MCF 10A (cell line): ENCODE results near the gene TLCD3B. TPM values are rescaled to one million over a fixed set of nuclear protein-coding genes. Genes with fewer than 3 reads are reported as not detected.

Experiments
- Bru-seq: library from RNA; stranded (reverse); fragments of 400-500 nt; gene quantifications from one replicate; lab custom pipeline; 2021; lab: Mats Ljungman, UMichigan
- BruChase-seq, 2 experiments: library from RNA; stranded (reverse); fragments of 400-500 nt; gene quantifications; one replicate each; lab custom pipeline; 2021; lab: Mats Ljungman, UMichigan
- BruUV-seq: library from RNA; stranded (reverse); fragments of 400-500 nt; replicated peaks from 2 replicates; lab custom pipeline; 2021; lab: Mats Ljungman, UMichigan
- CTCF ChIA-PET: fragments of 300-600 bp; sonication (Branson Sonifier 250); formaldehyde crosslinking; extraction: SDS; loops from one replicate; lab custom pipeline; 2021; ENCODE audit warnings: antibody characterized with exemption, inconsistent platforms; lab: Yijun Ruan, JAX
- POLR2A ChIA-PET: fragments of 300-600, 350-650 bp; sonication (Branson Sonifier 250); formaldehyde crosslinking; extraction: SDS; loops from one replicate; lab custom pipeline; 2020; ENCODE audit warnings: antibody characterized with exemption, inconsistent platforms; lab: Yijun Ruan, JAX
- DNase-seq: peaks from one replicate; pipeline ENCODE4 v3.0.0-alpha.2; 2018; ENCODE audit not compliant: unreplicated experiment
- H3K27ac Mint-ChIP-seq: one replicate; pipeline ENCODE4 v1.8.0; 2022; ENCODE audit warnings: mild to moderate bottlenecking, low read depth, mixed read lengths; ENCODE audit not compliant: unreplicated experiment
- H3K27me3 Mint-ChIP-seq: one replicate; pipeline ENCODE4 v1.8.0; 2022; ENCODE audit warnings: mixed read lengths; ENCODE audit not compliant: insufficient read depth, unreplicated experiment
- H3K36me3 Mint-ChIP-seq: one replicate; pipeline ENCODE4 v1.8.0; 2022; ENCODE audit warnings: mild to moderate bottlenecking, moderate library complexity, mixed read lengths; ENCODE audit not compliant: insufficient read depth, unreplicated experiment
- H3K4me1 Mint-ChIP-seq: one replicate; pipeline ENCODE4 v1.8.0; 2022; ENCODE audit warnings: mixed read lengths; ENCODE audit not compliant: insufficient read depth, unreplicated experiment
- H3K4me3 Mint-ChIP-seq: one replicate; pipeline ENCODE4 v1.8.0; 2022; ENCODE audit warnings: mild to moderate bottlenecking, moderate library complexity, mixed read lengths; ENCODE audit not compliant: unreplicated experiment
- H3K9me3 Mint-ChIP-seq: one replicate; pipeline ENCODE4 v1.8.0; 2022; ENCODE audit warnings: mixed read lengths; ENCODE audit not compliant: unreplicated experiment
- CTCF ChIP-seq: fragments of 200-600 bp; IDR thresholded peaks from one replicate; pipeline ENCODE4 v1.8.0; 2022; ENCODE audit warnings: antibody characterized with exemption, mild to moderate bottlenecking; ENCODE audit not compliant: unreplicated experiment
- intact Hi-C: fragments of 100-400 bp; cut with micrococcal nuclease; formaldehyde crosslinking; loops from 2 replicates; pipeline ENCODE4 v1.14.1; 2022
- long read RNA-seq: library from polyadenylated mRNA; stranded (forward); transcript quantifications from one replicate; pipeline ENCODE4 v2.0.0, GENCODE V29; 2022
- total RNA-seq: library from RNA; stranded (reverse); gene quantifications from 2 replicates; pipeline ENCODE4 v1.2.3, GENCODE V29; 2022

Gene TLCD3B
- total RNA-seq: 0.21 and 0.27 TPM in 2 replicates
- Bru-seq, nascent RNA: not detected
- percentile 10 among the genes with signal in this experiment for BruChase-seq, experiment 1, labeled RNA remaining after a 6-hour chase
- BruChase-seq, experiment 2, labeled RNA remaining after a 2-hour chase: not detected
- long read RNA-seq: 0 reads

GRCh38 chr16:30030841-30031413 lies at the start of gene TLCD3B:
Gene TLCD3B, minus strand, starts transcription at chr16:30031271. Its CDS starts 744 bp downstream, at chr16:30030527.
- no peak for TF ChIP-seq CTCF
- BruUV-seq: no TSS peak
- Mint-ChIP-seq H3K27ac (no peak within 1 kb of the TSS), H3K9me3 (no peaks in the 10 kb centered on the region), H3K4me1 (no peaks in the 10 kb centered on the region), H3K36me3 (no peaks in the 10 kb centered on the region), H3K27me3 (peaks cover 47% of the 10 kb centered on the region), H3K4me3 (no peak within 1 kb of the TSS)
- intact Hi-C loops: no loop called here
- no peak for DNase-seq
- POLR2A ChIA-PET: interaction anchor here (0.9 to 1.0 kb wide), 2 partner anchors 9 to 163 kb away, joined by 3 read pairs; no protein-coding TSS in a partner anchor
- CTCF ChIA-PET: interaction anchor here (0.5 to 3.7 kb wide), 21 partner anchors 9 to 378 kb away, joined by 3 to 43 read pairs (median 5); partner anchors contain the start of gene C16orf92

- DNase-seq: no peak
- Mint-ChIP-seq H3K4me3 (no peak overlapping the region), H3K27ac (no peak overlapping the region), H3K9me3 (no peaks in the 10 kb centered on the region), H3K4me1 (peaks cover 20% of the 10 kb centered on the region), H3K36me3 (peaks cover 71% of the 10 kb centered on the region), H3K27me3 (no peaks in the 10 kb centered on the region)
- TF ChIP-seq CTCF: no peak
- no TSS peak for BruUV-seq
- CTCF ChIA-PET: interaction anchor here (0.7 to 1.0 kb wide), 2 partner anchors 47 to 478 kb away, joined by 3 to 6 read pairs; no protein-coding TSS in a partner anchor
- POLR2A ChIA-PET: interaction anchor here (0.9 to 5.1 kb wide), 4 partner anchors 9 to 14 kb away, joined by 3 to 50 read pairs (median 4); partner anchors contain the start of genes ALDOA and TBX6
- intact Hi-C loops: no loop called here
These were observed 48.4 kb upstream of the TLCD3B start for GRCh38 chr16:30079480-30079879.

- CTCF ChIA-PET: interaction anchor here (0.9 to 1.0 kb wide), 2 partner anchors 46 to 136 kb away, joined by 3 to 6 read pairs; no protein-coding TSS in a partner anchor
- H3K4me1 Mint-ChIP-seq: peaks cover 20% of the 10 kb centered on the region
- POLR2A ChIA-PET: interaction anchor here (1.2 to 6.1 kb wide), 5 partner anchors 10 to 18 kb away, joined by 4 to 155 read pairs (median 12); partner anchors contain the start of genes ALDOA, TBX6 and YPEL3
- no peak overlapping the region for H3K4me3 Mint-ChIP-seq
- peaks cover 66% of the 10 kb centered on the region for H3K36me3 Mint-ChIP-seq
- no TSS peak for BruUV-seq
- no peaks in the 10 kb centered on the region for H3K27me3 Mint-ChIP-seq
- no peaks in the 10 kb centered on the region for H3K9me3 Mint-ChIP-seq
- no peak overlapping the region for H3K27ac Mint-ChIP-seq
- intact Hi-C loops: no loop called here
- DNase-seq: no peak
- no peak for TF ChIP-seq CTCF
These were observed 47.7 kb upstream of the TLCD3B start for GRCh38 chr16:30078744-30079143.

GRCh38 chr16:30077656-30078055 lies 46.6 kb upstream of the TLCD3B start:
- intact Hi-C loops: no loop called here
- CTCF ChIA-PET: interaction anchor here (0.9 to 2.2 kb wide), 3 partner anchors 14 to 135 kb away, joined by 3 to 24 read pairs (median 3); partner anchors contain the start of gene TBX6
- H3K27ac Mint-ChIP-seq: peak overlapping the region; percentile 97

More at GRCh38 chr16:30077656-30078055, 46.6 kb upstream of the TLCD3B start:
- no TSS peak for BruUV-seq
- POLR2A ChIA-PET: interaction anchor here (1.2 to 6.1 kb wide), 6 partner anchors 12 to 46 kb away, joined by 3 to 155 read pairs (median 9); partner anchors contain the start of genes ALDOA, TBX6 and YPEL3
- peaks cover 20% of the 10 kb centered on the region for H3K4me1 Mint-ChIP-seq
- H3K27me3 Mint-ChIP-seq: no peaks in the 10 kb centered on the region
- no peak for DNase-seq
- no peak for TF ChIP-seq CTCF
- H3K4me3 Mint-ChIP-seq: peak overlapping the region; percentile 84
- no peaks in the 10 kb centered on the region for H3K9me3 Mint-ChIP-seq
- H3K36me3 Mint-ChIP-seq: peaks cover 68% of the 10 kb centered on the region
